Stimulated activated naive CD4-positive, alpha-beta T cell (primary cell): ENCODE measurements around the gene ZBTB40.

Experiments
- DNase-seq, 6 experiments: peaks; one replicate each; lab custom pipeline; 2025; lab: John Stamatoyannopoulos, UW

ZBTB40 gene

GRCh38 chr1:22530715-22531114 is 79.1 kb downstream of the ZBTB40 start:
- no peak for DNase-seq

- no peak for DNase-seq
Observed at GRCh38 chr1:22531251-22531650, 79.6 kb downstream of the ZBTB40 start.

- DNase-seq: no peak
Observed at GRCh38 chr1:22533244-22533895, 81.7 kb downstream of the ZBTB40 start.

GRCh38 chr1:22534951-22535350 is 83.3 kb downstream of the ZBTB40 start:
- DNase-seq: no peak

- DNase-seq: no peak
Observed at GRCh38 chr1:22535399-22535798, 83.7 kb downstream of the ZBTB40 start.

- DNase-seq: no peak
Observed at GRCh38 chr1:22536506-22536905, 84.9 kb downstream of the ZBTB40 start.

GRCh38 chr1:22537441-22538139 is 85.9 kb downstream of the ZBTB40 start:
- no peak for DNase-seq

GRCh38 chr1:22539510-22540118 is 88.0 kb downstream of the ZBTB40 start:
- DNase-seq: peak in 1 of 6 experiments; percentile 8

- DNase-seq: no peak
Observed at GRCh38 chr1:22540337-22540736, 88.7 kb downstream of the ZBTB40 start.

GRCh38 chr1:22542886-22543285 is 91.2 kb downstream of the ZBTB40 start:
- DNase-seq: no peak

- DNase-seq: no peak
Observed at GRCh38 chr1:22543679-22544078, 92.0 kb downstream of the ZBTB40 start.

GRCh38 chr1:22544606-22545005 is 93.0 kb downstream of the ZBTB40 start:
- no peak for DNase-seq

- no peak for DNase-seq
Observed at GRCh38 chr1:22545141-22545540, 93.5 kb downstream of the ZBTB40 start.

GRCh38 chr1:22547186-22547817 is 95.7 kb downstream of the ZBTB40 start:
- no peak for DNase-seq

GRCh38 chr1:22547818-22548462 is 96.3 kb downstream of the ZBTB40 start:
- no peak for DNase-seq

- no peak for DNase-seq
Observed at GRCh38 chr1:22550021-22550420, 98.4 kb downstream of the ZBTB40 start.

- DNase-seq: no peak
Observed at GRCh38 chr1:22551591-22551990, 99.9 kb downstream of the ZBTB40 start.

- DNase-seq: no peak
Observed at GRCh38 chr1:22552021-22552420, 100.4 kb downstream of the ZBTB40 start.

- DNase-seq: no peak
Observed at GRCh38 chr1:22553104-22553880, 101.6 kb downstream of the ZBTB40 start.

- DNase-seq: no peak
Observed at GRCh38 chr1:22553991-22554522, 102.4 kb downstream of the ZBTB40 start.

- DNase-seq: no peak
Observed at GRCh38 chr1:22555371-22555656, 103.7 kb downstream of the ZBTB40 start.
